ENCODE results near the gene MROH2A.

DNA sequence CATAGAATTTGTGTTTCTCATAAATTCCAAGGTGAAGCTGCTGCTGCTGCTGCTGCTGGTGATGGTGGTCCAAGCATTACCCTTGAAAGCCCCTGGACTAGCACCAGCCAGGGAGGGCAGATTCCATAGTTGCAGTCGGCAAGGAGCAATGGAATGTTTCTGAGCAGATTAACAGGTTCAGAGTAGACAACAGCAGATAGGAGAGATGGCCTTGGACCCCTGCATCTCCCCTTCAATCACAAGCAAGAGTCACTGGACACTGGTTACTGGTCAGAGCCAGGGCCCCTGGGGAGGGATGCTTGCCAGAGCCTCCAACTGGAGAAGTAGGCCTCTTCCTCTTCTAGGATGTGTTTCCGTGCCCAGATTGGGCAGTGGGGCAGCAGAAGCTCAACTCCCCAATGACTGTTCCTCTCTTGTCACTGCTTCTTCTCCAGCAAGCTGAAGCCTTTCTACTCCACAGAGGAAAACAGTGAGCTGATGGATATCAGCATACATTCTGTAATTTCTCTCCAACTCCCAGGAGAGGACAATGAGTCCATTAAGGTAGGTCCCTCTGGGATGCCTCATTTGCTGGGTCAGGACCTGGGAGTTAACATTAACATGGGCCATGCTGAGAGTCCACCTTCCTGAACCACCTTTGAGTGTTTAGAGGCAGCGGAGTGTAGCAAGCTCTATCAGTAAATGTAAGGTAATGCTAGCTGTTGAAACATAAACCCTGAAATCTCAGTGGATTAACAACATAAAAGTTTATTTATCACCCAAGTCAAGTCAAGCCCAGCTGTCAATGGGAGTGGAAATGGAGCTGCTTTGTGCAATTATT lies 35.3 kb downstream of the MROH2A start:
- TF ChIP-seq TAF1 (IDR thresholded peaks at IDR 0.05; ENCODE audit: borderline replicate concordance, insufficient read depth, low read length): no peak
- TF ChIP-seq POLR2AphosphoS5 (IDR thresholded peaks at IDR 0.05; ENCODE audit: low read depth, low read length): no peak
- TF ChIP-seq, protein P1, sequence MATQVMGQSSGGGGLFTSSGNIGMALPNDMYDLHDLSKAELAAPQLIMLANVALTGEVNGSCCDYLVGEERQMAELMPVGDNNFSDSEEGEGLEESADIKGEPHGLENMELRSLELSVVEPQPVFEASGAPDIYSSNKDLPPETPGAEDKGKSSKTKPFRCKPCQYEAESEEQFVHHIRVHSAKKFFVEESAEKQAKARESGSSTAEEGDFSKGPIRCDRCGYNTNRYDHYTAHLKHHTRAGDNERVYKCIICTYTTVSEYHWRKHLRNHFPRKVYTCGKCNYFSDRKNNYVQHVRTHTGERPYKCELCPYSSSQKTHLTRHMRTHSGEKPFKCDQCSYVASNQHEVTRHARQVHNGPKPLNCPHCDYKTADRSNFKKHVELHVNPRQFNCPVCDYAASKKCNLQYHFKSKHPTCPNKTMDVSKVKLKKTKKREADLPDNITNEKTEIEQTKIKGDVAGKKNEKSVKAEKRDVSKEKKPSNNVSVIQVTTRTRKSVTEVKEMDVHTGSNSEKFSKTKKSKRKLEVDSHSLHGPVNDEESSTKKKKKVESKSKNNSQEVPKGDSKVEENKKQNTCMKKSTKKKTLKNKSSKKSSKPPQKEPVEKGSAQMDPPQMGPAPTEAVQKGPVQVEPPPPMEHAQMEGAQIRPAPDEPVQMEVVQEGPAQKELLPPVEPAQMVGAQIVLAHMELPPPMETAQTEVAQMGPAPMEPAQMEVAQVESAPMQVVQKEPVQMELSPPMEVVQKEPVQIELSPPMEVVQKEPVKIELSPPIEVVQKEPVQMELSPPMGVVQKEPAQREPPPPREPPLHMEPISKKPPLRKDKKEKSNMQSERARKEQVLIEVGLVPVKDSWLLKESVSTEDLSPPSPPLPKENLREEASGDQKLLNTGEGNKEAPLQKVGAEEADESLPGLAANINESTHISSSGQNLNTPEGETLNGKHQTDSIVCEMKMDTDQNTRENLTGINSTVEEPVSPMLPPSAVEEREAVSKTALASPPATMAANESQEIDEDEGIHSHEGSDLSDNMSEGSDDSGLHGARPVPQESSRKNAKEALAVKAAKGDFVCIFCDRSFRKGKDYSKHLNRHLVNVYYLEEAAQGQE (IDR thresholded peaks at IDR 0.05; ENCODE audit: insufficient read depth in 1 of 2, low read depth in 2 of 2, low read length in 2 of 2): no peak
- TF ChIP-seq SIN3A (IDR thresholded peaks at IDR 0.05; ENCODE audit: borderline replicate concordance, insufficient read depth, low read length): no peak
- no peak for TF ChIP-seq FOXP2 (optimal IDR thresholded peaks at IDR 0.05; ENCODE audit: borderline replicate concordance, extremely low read depth, extremely low read length, insufficient read depth)
